ENCODE measurements around the gene JARID2. TPM values are rescaled to one million over a fixed set of nuclear protein-coding genes. Genes with fewer than 3 reads are reported as not detected.

Gene JARID2
- total and polyA plus RNA-seq, 9 of the 15 experiments (the other 6 are each of a cell fraction or from before 2014, with no cell fraction given) = 5.0 to 29.0 (median 15.6) TPM

DNA sequence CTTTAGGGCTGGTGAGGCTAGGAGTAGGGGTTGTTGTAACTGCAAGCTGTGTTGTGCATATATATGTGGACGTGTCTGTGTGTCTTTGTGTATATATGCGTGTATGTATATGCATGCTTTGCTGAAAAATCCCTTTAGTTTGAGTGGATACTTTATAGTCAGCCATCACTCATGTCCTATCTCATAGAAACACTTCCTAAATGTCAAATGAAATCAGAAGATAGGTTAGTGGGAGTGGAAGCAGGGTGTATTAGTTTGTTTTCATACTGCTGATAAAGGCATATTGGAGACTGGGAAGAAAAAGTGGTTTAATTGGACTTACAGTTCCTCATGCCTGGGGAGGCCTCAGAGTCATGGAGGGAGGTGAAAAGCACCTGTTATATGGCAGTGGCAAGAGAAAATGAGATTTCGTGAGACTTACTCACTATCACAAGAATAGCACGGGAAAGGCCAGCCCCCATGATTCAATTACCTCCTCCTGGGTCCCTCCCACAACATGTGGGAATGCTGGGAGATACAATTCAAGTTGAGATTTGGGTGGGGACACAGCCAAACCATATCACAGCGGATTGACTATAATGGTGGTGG, 131.1 kb downstream of the JARID2 start (continued):
- TF ChIP-seq, protein P1, sequence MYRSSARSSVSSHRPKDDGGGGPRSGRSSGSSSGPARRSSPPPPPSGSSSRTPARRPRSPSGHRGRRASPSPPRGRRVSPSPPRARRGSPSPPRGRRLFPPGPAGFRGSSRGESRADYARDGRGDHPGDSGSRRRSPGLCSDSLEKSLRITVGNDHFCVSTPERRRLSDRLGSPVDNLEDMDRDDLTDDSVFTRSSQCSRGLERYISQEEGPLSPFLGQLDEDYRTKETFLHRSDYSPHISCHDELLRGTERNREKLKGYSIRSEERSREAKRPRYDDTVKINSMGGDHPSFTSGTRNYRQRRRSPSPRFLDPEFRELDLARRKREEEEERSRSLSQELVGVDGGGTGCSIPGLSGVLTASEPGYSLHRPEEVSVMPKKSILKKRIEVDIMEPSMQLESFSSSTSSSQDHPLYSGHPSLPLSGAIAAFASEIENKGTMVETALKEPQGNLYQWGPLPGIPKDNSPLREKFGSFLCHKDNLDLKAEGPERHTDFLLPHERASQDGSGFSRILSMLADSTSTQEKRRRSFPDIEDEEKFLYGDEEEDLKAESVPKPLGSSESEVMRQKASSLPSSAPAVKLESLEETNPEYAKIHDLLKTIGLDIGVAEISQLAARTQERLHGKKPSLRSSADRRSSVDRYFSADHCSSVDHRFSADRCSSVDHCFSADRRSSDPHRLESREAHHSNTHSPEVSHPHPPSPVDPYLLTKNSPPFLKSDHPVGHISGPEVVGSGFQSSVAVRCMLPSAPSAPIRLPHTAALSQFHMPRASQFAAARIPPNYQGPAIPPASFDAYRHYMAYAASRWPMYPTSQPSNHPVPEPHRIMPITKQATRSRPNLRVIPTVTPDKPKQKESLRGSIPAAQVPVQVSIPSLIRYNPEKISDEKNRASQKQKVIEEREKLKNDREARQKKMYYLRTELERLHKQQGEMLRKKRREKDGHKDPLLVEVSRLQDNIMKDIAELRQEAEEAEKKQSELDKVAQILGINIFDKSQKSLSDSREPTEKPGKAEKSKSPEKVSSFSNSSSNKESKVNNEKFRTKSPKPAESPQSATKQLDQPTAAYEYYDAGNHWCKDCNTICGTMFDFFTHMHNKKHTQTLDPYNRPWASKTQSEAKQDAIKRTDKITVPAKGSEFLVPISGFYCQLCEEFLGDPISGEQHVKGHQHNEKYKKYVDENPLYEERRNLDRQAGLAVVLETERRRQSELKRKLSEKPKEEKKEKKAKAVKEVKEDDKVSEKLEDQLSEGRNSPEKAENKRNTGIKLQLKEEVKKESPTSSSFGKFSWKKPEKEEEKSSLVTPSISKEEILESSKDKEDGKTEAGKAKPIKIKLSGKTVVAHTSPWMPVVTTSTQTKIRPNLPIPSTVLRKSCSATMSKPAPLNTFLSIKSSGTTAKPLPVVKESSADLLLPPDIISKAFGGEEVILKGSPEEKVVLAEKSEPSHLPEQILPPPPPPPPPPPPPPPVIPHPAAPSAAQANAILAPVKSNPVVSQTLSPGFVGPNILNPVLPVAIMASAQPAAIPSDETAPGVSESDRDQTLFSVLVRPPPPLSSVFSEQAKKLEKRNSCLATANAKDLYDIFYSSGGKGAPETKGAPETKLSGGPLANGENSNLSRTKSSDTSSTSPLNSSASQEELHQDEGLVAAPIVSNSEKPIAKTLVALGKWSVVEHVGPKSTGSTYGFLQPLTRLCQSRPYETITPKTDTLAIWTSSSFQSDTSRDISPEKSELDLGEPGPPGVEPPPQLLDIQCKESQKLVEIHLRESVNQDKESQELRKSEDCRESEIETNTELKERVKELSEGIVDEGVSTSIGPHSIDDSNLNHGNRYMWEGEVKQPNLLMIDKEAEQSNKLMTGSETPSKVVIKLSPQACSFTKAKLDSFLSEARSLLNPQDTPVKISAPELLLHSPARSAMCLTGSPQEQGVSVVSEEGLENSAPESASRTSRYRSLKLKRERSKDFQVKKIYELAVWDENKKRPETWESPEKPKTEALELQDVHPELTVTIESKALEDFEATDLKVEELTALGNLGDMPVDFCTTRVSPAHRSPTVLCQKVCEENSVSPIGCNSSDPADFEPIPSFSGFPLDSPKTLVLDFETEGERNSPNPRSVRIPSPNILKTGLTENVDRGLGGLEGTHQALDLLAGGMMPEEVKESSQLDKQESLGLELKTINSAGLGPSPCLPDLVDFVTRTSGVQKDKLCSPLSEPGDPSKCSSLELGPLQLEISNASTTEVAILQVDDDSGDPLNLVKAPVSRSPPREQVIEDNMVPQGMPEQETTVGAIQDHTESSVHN (IDR thresholded peaks at IDR 0.05; ENCODE audit: borderline replicate concordance in 1 of 2, low read depth in 1 of 2) = no peak
- TF ChIP-seq ARHGAP35 (IDR thresholded peaks at IDR 0.05; ENCODE audit: partially characterized antibody) (no peak), BRCA1 (IDR thresholded peaks at IDR 0.05) (no peak), BRCA1 (CRISPR knock-in tag; IDR thresholded peaks at IDR 0.05) (no peak), IFI16 (CRISPR knock-in tag; IDR thresholded peaks at IDR 0.05) (no peak), POLR2AphosphoS5 (IDR thresholded peaks at IDR 0.05; ENCODE audit: control insufficient read depth, insufficient read depth, low read depth, low read length) (no peak), ETV6 (IDR thresholded peaks at IDR 0.05; ENCODE audit: borderline replicate concordance in 1 of 2, low read depth in 2 of 2, low read length in 1 of 2) (no peak), ETV6 (CRISPR knock-in tag; IDR thresholded peaks at IDR 0.05; ENCODE audit: borderline replicate concordance) (no peak), RUNX1 (IDR thresholded peaks at IDR 0.05; ENCODE audit: low read depth) (no peak), NCOR1 (IDR thresholded peaks at IDR 0.05) (peak; percentile 60), ZKSCAN8 (CRISPR knock-in tag; IDR thresholded peaks at IDR 0.05) (no peak), SP1 (CRISPR knock-in tag; IDR thresholded peaks at IDR 0.05) (peak; percentile 14; the same call in 1 of the 2 replicates), ZNF41 (CRISPR knock-in tag; conservative IDR thresholded peaks at IDR 0.05) (no peak), SUPT5H (IDR thresholded peaks at IDR 0.05) (no peak), DACH1 (IDR thresholded peaks at IDR 0.05; ENCODE audit: partially characterized antibody) (no peak)
- TF ChIP-seq, protein P2, sequence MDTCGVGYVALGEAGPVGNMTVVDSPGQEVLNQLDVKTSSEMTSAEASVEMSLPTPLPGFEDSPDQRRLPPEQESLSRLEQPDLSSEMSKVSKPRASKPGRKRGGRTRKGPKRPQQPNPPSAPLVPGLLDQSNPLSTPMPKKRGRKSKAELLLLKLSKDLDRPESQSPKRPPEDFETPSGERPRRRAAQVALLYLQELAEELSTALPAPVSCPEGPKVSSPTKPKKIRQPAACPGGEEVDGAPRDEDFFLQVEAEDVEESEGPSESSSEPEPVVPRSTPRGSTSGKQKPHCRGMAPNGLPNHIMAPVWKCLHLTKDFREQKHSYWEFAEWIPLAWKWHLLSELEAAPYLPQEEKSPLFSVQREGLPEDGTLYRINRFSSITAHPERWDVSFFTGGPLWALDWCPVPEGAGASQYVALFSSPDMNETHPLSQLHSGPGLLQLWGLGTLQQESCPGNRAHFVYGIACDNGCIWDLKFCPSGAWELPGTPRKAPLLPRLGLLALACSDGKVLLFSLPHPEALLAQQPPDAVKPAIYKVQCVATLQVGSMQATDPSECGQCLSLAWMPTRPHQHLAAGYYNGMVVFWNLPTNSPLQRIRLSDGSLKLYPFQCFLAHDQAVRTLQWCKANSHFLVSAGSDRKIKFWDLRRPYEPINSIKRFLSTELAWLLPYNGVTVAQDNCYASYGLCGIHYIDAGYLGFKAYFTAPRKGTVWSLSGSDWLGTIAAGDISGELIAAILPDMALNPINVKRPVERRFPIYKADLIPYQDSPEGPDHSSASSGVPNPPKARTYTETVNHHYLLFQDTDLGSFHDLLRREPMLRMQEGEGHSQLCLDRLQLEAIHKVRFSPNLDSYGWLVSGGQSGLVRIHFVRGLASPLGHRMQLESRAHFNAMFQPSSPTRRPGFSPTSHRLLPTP (IDR thresholded peaks at IDR 0.05; ENCODE audit: borderline replicate concordance, extremely low read depth, insufficient read length) = no peak
- TF ChIP-seq, protein P3, sequence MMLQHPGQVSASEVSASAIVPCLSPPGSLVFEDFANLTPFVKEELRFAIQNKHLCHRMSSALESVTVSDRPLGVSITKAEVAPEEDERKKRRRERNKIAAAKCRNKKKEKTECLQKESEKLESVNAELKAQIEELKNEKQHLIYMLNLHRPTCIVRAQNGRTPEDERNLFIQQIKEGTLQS (IDR thresholded peaks at IDR 0.05) = no peak
- TF ChIP-seq, protein P3 (CRISPR knock-in tag; conservative IDR thresholded peaks at IDR 0.05) = no peak

Data from K562 (cell line).